GM23338 (cell line): ENCODE data around the gene SLC1A3. TPM values are rescaled to one million over a fixed set of nuclear protein-coding genes. Genes with fewer than 3 reads are reported as not detected.
A peak's percentile ranks its signal among the peaks of the same experiment; 100 is the strongest.

Experiments
- ATAC-seq: fragments of 200-7000 bp; cut with Tn5 transposase; 3 replicates; pipeline ENCODE4 v1.9.1; 2020
- DNase-seq: peaks from one replicate; pipeline ENCODE4 v3.0.0-alpha.2; 2015; ENCODE audit warnings: low spot score
- H2AFZ ChIP-seq: fragments of 200-600 bp; sonication (generic); 2 replicates; pipeline ENCODE4 v1.8.0; 2016; ENCODE audit warnings: antibody characterized with exemption, mild to moderate bottlenecking, moderate library complexity
- H3F3A ChIP-seq: fragments of 200-600 bp; sonication (generic); replicated peaks from 2 replicates; pipeline ENCODE4 v1.8.0; 2017; ENCODE audit warnings: antibody characterized with exemption, mixed run types, low read depth
- H3K27ac ChIP-seq: fragments of 200-600 bp; sonication (generic); 2 replicates; pipeline ENCODE4 v1.6.1; 2016; ENCODE audit warnings: low read depth
- H3K27me3 ChIP-seq: fragments of 200-600 bp; sonication (generic); 2 replicates; pipeline ENCODE4 v1.8.0; 2016; ENCODE audit warnings: mild to moderate bottlenecking, mixed run types, moderate library complexity; ENCODE audit not compliant: insufficient read depth
- H3K36me3 ChIP-seq: fragments of 200-600 bp; sonication (generic); 2 replicates; pipeline ENCODE4 v1.8.0; 2016; ENCODE audit warnings: mild to moderate bottlenecking; ENCODE audit not compliant: insufficient read depth
- H3K4me1 ChIP-seq: fragments of 200-600 bp; sonication (generic); 2 replicates; pipeline ENCODE4 v1.8.0; 2016; ENCODE audit warnings: mild to moderate bottlenecking, moderate library complexity; ENCODE audit not compliant: insufficient read depth
- H3K4me2 ChIP-seq: fragments of 200-600 bp; sonication (generic); 2 replicates; pipeline ENCODE4 v1.7.1; 2017; ENCODE audit warnings: mixed run types
- H3K4me3 ChIP-seq: fragments of 200-600 bp; sonication (generic); 2 replicates; pipeline ENCODE4 v1.6.1; 2016; ENCODE audit warnings: mixed run types
- H3K79me2 ChIP-seq: fragments of 200-600 bp; sonication (generic); replicated peaks from 2 replicates; pipeline ENCODE4 v1.8.0; 2017; ENCODE audit warnings: mild to moderate bottlenecking; ENCODE audit not compliant: insufficient read depth
- H3K9me2 ChIP-seq: fragments of 200-600 bp; sonication (generic); 2 replicates; pipeline ENCODE4 v1.8.0; 2017; ENCODE audit not compliant: insufficient read depth
- H4K20me1 ChIP-seq: fragments of 200-600 bp; sonication (generic); replicated peaks from 2 replicates; pipeline ENCODE4 v1.8.0; 2017; ENCODE audit warnings: mild to moderate bottlenecking; ENCODE audit not compliant: insufficient read depth
- H3K27ac Mint-ChIP-seq: 2 replicates; pipeline ENCODE4 v1.8.0; 2020; ENCODE audit warnings: inconsistent platforms, mild to moderate bottlenecking, moderate library complexity, mixed read lengths
- H3K27me3 Mint-ChIP-seq: 3 replicates; pipeline ENCODE4 v1.8.0; 2022; ENCODE audit warnings: low read depth, mild to moderate bottlenecking, moderate library complexity, mixed read lengths, inconsistent platforms; ENCODE audit not compliant: insufficient read depth, poor library complexity
- H3K36me3 Mint-ChIP-seq: 3 replicates; pipeline ENCODE4 v1.8.0; 2021; ENCODE audit warnings: low read depth, mild to moderate bottlenecking, inconsistent platforms, moderate library complexity, mixed read lengths
- H3K4me1 Mint-ChIP-seq: 3 replicates; pipeline ENCODE4 v1.8.0; 2020; ENCODE audit warnings: mild to moderate bottlenecking, inconsistent platforms, mixed read lengths
- H3K4me3 Mint-ChIP-seq: 3 replicates; pipeline ENCODE4 v1.8.0; 2021; ENCODE audit warnings: moderate library complexity, mild to moderate bottlenecking, inconsistent platforms, mixed read lengths
- H3K9me3 Mint-ChIP-seq: 3 replicates; pipeline ENCODE4 v1.8.0; 2020; ENCODE audit warnings: moderate library complexity, mild to moderate bottlenecking, inconsistent platforms, mixed read lengths
- CREB1 ChIP-seq: fragments of 250-450 bp; sonication (Bioruptor Pico); IDR thresholded peaks from 2 replicates; pipeline ENCODE4 v1.5.0; 2020; ENCODE audit warnings: low read depth, mild to moderate bottlenecking, moderate library complexity
- CTCF ChIP-seq, 2 experiments: fragments of 200-600 bp in 1 of 2; sonication (generic) in 1 of 2; conservative IDR thresholded peaks; 2 replicates each; pipeline versions ENCODE4 v1.5.1 to v1.6.1; 2016 to 2017; ENCODE audit warnings: antibody characterized with exemption in 2 of 2, low read depth in 2 of 2, mild to moderate bottlenecking in 2 of 2, moderate library complexity in 1 of 2
- NANOG ChIP-seq: IDR thresholded peaks from 2 replicates; pipeline ENCODE4 v1.6.1; 2016; ENCODE audit warnings: antibody characterized with exemption, borderline replicate concordance
- POLR2AphosphoS5 ChIP-seq: IDR thresholded peaks from 2 replicates; pipeline ENCODE4 v1.6.1; 2016; ENCODE audit warnings: antibody characterized with exemption, low read depth
- REST ChIP-seq: IDR thresholded peaks from one replicate; pipeline ENCODE4 v1.6.1; 2018; ENCODE audit warnings: antibody characterized with exemption; ENCODE audit not compliant: unreplicated experiment
- ZNF114 ChIP-seq: fragments of 250-450 bp; sonication (Bioruptor Pico); IDR thresholded peaks from 2 replicates; pipeline ENCODE4 v1.5.0; 2020; ENCODE audit warnings: mild to moderate bottlenecking, moderate library complexity
- ZNF331 ChIP-seq: fragments of 250-450 bp; sonication (Bioruptor Pico); IDR thresholded peaks from 2 replicates; pipeline ENCODE4 v1.5.0; 2020; ENCODE audit warnings: low read depth, mild to moderate bottlenecking, moderate library complexity
- ZNF462 ChIP-seq: fragments of 250-450 bp; sonication (Bioruptor Pico); IDR thresholded peaks from 2 replicates; pipeline ENCODE4 v1.5.0; 2020; ENCODE audit warnings: mild to moderate bottlenecking, moderate library complexity
- polyA plus RNA-seq: library from polyadenylated mRNA; unstranded; fragments of >200 nt; fragmentation: Nextera tagmentation; extraction: Ambion mirVana; gene quantifications from 2 replicates; pipeline ENCODE4 v1.2.1, GENCODE V29; 2016
- total RNA-seq: library from RNA; depleted of rRNA; stranded (reverse); fragments of >200 nt; shearing (Covaris generic); gene quantifications from 2 replicates; pipeline ENCODE4 v1.2.3, GENCODE V29; 2014

SLC1A3 gene
- total and polyA plus RNA-seq, 2 experiments from 2014 or later = 29.0 to 40.7 TPM

DNA sequence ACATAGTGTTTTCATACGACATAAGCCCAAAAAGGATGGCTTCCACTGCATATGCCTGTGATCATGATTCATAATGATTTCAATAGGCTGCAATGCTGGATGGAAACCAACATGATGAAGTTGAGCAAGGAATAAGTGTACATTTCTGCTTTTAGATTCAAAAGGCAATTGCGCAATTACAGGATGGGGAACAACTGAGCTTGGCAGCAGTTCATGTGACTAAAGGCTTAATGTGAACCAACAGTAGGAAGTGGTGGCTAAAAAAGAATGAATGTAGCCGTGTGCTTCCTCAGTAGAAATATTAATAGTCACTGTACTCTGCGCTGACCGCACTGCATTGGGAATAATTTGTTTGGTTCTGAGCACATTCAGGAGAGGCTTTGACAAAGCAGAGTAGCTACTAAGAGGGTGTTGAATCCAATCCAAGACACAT, 51.2 kb downstream of the SLC1A3 start:
- Histone ChIP-seq H3K4me2 (no peak overlapping the region), H3K79me2 (no peaks in the 10 kb centered on the region), H3K9me2 (no peaks in the 10 kb centered on the region), H3K27ac (no peak overlapping the region), H3F3A (no peaks in the 10 kb centered on the region), H3K4me1 (peaks cover 18% of the 10 kb centered on the region), H2AFZ (no peak overlapping the region), H4K20me1 (no peaks in the 10 kb centered on the region), H3K36me3 (no peaks in the 10 kb centered on the region), H3K4me3 (no peak overlapping the region), H3K27me3 (no peaks in the 10 kb centered on the region)
- Mint-ChIP-seq H3K36me3 (0 out of 3 replicates have a peak, but pooled peaks cover 4% of the 10 kb centered on the region), H3K9me3 (no peaks in the 10 kb centered on the region), H3K27ac (no peak overlapping the region), H3K27me3 (peaks cover 2% of the 10 kb centered on the region), H3K4me3 (no peak overlapping the region), H3K4me1 (peaks cover 44% of the 10 kb centered on the region)
- DNase-seq (no peak), ATAC-seq (no peak)
- TF ChIP-seq ZNF331 (no peak), REST (no peak), POLR2AphosphoS5 (no peak), CREB1 (CRISPR knock-in tag) (no peak), CTCF (conservative IDR thresholded peaks at IDR 0.05; ENCODE audit: low read depth in 2 of 2) (no peak), NANOG (no peak), ZNF114 (CRISPR knock-in tag) (no peak)

DNA sequence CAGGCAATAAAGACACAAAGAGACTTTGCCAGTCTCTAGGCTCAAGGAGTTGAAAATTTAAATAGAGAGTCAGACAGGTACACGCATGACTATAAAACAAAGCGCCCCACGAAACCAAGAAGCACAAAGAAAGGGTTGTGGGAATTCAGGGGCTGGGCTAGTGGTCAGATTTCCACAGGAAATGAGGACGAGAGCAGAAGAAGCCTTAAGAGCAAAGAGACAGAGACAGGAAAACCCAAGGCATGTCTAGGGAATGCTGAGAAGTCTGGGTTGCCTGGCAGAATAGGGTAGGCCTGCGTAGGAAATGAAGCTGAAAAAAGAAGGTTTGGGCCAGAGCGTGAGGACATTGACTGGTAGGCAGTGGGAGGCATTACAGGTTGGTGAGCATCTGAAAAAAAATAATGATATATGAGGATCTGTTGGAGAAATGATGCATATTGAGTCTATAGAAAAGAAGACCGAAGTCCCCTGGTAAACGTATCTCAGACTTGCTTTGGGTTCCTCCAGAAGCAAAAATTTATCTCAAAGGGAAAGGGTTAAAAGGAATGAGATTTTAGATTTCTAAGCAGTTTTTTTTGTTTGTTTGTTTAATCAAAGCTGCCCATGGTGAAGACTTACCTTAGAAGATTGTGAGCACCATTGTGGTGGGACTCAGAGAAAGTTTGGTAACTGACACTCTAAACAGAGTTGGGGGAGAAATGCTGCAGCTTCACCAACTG, 51.8 kb downstream of the SLC1A3 start:
- TF ChIP-seq ZNF114 (CRISPR knock-in tag) (no peak), ZNF462 (CRISPR knock-in tag) (no peak), ZNF331 (no peak)
- no peak overlapping the region for H3K4me3 ChIP-seq
- Mint-ChIP-seq H3K4me1 (peaks cover 44% of the 10 kb centered on the region), H3K9me3 (no peaks in the 10 kb centered on the region), H3K36me3 (0 out of 3 replicates have a peak, but pooled peaks cover 4% of the 10 kb centered on the region), H3K4me3 (no peak overlapping the region), H3K27ac (0 out of 2 replicates have a peak overlapping the region, but pooled peaks have one; percentile 1), H3K27me3 (peaks cover 2% of the 10 kb centered on the region)
- H4K20me1 ChIP-seq = no peaks in the 10 kb centered on the region
- no peak overlapping the region for H3K27ac ChIP-seq
- H3K36me3 ChIP-seq = no peaks in the 10 kb centered on the region
- no peak overlapping the region for H2AFZ ChIP-seq
- no peaks in the 10 kb centered on the region for H3K9me2 ChIP-seq
- DNase-seq (no peak), ATAC-seq (no peak)
- H3K79me2 ChIP-seq = no peaks in the 10 kb centered on the region
- H3K27me3 ChIP-seq = no peaks in the 10 kb centered on the region
- H3K4me2 ChIP-seq = no peak overlapping the region
- H3K4me1 ChIP-seq = peaks cover 18% of the 10 kb centered on the region
- no peaks in the 10 kb centered on the region for H3F3A ChIP-seq
